Testis (tissue), 2 donors: ENCODE results near the gene ANXA1.

Experiments
- CTCF ChIP-seq, 3 experiments: fragments of 450-650 bp in 2 of 3; fragments of 200-600 bp in 1 of 3; sonication (generic) in 1 of 3; IDR thresholded peaks; one replicate each; pipeline ENCODE4 v1.5.1; 2016 to 2019; ENCODE audit warnings: antibody characterized with exemption in 3 of 3, mild to moderate bottlenecking in 2 of 3, moderate library complexity in 1 of 3
- POLR2A ChIP-seq: fragments of 450-650 bp; IDR thresholded peaks from one replicate; pipeline ENCODE4 v1.6.1; 2017; ENCODE audit warnings: antibody characterized with exemption, mild to moderate bottlenecking, moderate library complexity

DNA sequence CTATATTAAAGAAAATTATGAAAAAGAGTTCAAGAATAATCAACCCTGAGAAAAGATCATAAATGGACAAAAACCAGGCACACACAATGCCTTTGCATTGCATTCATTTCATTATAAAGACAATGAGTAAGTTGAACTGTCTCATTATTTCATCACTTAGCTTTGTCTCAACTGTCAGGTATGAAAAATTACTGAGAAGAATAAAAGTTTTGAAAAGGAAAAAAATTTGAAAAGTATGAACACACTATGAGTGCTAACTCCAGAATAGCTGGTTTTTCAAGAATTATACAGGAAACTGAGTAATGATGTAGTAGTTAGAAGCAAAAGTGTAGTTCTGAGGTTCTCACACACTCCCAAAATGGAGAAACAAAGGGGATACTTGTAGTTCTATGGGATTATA is 16.3 kb upstream of the ANXA1 start:
- TF ChIP-seq CTCF (IDR thresholded peaks at IDR 0.05) (no peak), POLR2A (no peak)
